ENCODE data around the gene PSME3IP1. TPM values are rescaled to one million over a fixed set of nuclear protein-coding genes. Genes with fewer than 3 reads are reported as not detected.

PSME3IP1 gene
- total RNA-seq, 3 donors from 2014 or later = 97.9 to 138 (median 114) TPM

DNA sequence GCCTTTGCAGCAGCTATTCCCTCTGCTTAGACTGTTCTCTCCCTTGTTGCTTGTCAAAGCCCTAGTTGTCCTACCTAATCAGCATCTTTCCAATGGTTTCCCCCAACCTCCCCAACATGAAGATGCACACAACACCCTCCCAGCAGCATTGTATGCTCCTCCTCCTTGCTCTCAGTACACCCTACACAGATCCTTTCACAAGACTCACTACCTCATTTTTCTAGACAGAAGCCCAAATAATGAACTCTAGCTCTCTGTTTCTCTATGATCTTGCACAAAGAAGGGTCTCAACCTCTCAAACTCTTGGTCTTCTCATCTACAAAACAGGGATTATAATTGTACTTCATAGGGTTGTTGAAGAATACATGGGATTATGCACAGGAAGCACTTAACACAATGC, 19.4 kb downstream of the PSME3IP1 start:
- intact Hi-C loops (cut with DNase I, micrococcal nuclease) = loop anchor here in 1 of 2 donors (10.0 kb wide), 1 partner anchor 82 kb away; no protein-coding TSS in a partner anchor

DNA sequence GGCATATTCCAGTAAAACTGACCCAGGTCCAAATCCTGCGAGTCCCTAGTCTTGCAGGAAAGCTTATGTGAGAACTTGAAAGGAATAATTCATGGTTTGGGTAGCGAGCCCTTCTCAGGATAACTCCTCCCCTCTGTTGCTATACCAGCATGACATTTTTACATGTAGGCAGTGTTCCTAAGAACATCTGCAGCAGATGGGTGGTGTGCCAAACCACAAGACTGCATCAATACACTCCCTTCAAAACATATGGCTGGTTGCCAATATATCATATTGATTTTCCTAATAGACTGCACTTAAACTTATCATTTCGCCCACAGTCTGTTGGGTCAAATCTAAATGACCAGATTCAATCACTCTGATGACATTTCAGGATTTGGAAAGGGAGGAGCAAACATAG, 19.9 kb downstream of the PSME3IP1 start:
- no peak for ATAC-seq
- H3K4me1 ChIP-seq (ENCODE audit: low read depth) = peaks cover under 1% of the 10 kb centered on the region
- TF ChIP-seq, protein P1, sequence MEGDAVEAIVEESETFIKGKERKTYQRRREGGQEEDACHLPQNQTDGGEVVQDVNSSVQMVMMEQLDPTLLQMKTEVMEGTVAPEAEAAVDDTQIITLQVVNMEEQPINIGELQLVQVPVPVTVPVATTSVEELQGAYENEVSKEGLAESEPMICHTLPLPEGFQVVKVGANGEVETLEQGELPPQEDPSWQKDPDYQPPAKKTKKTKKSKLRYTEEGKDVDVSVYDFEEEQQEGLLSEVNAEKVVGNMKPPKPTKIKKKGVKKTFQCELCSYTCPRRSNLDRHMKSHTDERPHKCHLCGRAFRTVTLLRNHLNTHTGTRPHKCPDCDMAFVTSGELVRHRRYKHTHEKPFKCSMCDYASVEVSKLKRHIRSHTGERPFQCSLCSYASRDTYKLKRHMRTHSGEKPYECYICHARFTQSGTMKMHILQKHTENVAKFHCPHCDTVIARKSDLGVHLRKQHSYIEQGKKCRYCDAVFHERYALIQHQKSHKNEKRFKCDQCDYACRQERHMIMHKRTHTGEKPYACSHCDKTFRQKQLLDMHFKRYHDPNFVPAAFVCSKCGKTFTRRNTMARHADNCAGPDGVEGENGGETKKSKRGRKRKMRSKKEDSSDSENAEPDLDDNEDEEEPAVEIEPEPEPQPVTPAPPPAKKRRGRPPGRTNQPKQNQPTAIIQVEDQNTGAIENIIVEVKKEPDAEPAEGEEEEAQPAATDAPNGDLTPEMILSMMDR (IDR thresholded peaks at IDR 0.05) = no peak
- no peaks in the 10 kb centered on the region for H3K9me3 ChIP-seq
- no peak for DNase-seq
- H3K36me3 ChIP-seq (ENCODE audit: low read depth) = peaks cover 3% of the 10 kb centered on the region
- H3K4me3 ChIP-seq = no peak overlapping the region
- intact Hi-C loops (cut with DNase I, micrococcal nuclease) = loop anchor here in 1 of 2 donors (10.0 kb wide), 1 partner anchor 81 kb away; no protein-coding TSS in a partner anchor

More for the DNA sequence above, 19.4 kb downstream of the PSME3IP1 start:
- no peak for ATAC-seq
- Histone ChIP-seq H3K36me3 (ENCODE audit: low read depth) (peaks cover 3% of the 10 kb centered on the region), H3K9me3 (no peaks in the 10 kb centered on the region), H3K4me3 (no peak overlapping the region), H3K4me1 (ENCODE audit: low read depth) (no peaks in the 10 kb centered on the region)
- no peak for DNase-seq
- TF ChIP-seq, protein P1 (IDR thresholded peaks at IDR 0.05) = no peak

DNA sequence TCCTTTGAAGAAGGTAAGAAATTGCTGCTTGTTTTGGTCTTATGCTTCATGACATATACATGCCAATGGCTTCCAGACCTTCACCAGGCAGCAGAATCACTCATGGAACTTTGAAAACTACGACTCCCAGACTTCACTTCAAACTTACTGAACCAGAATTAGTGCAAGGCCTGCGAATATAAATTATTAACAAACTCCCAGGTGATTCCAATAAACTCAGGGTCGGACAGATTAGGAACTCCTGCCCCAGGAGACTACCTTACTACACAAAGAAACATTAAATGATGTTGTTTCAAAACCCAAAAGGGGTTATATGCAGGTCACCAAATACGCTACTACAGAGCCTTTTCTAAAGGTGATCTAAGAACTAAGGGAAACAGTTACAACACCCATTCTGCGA, 20.4 kb downstream of the PSME3IP1 start:
- DNase-seq (no peak), ATAC-seq (no peak)
- H3K9me3 ChIP-seq = no peaks in the 10 kb centered on the region
- peaks cover 3% of the 10 kb centered on the region for H3K36me3 ChIP-seq (ENCODE audit: low read depth)
- intact Hi-C loops (cut with DNase I, micrococcal nuclease) = loop anchor here in 1 of 2 donors (10.0 kb wide), 1 partner anchor 81 kb away; no protein-coding TSS in a partner anchor
- TF ChIP-seq, protein P1 (IDR thresholded peaks at IDR 0.05) = no peak
- peaks cover 4% of the 10 kb centered on the region for H3K4me1 ChIP-seq (ENCODE audit: low read depth)
- no peak overlapping the region for H3K4me3 ChIP-seq

DNA sequence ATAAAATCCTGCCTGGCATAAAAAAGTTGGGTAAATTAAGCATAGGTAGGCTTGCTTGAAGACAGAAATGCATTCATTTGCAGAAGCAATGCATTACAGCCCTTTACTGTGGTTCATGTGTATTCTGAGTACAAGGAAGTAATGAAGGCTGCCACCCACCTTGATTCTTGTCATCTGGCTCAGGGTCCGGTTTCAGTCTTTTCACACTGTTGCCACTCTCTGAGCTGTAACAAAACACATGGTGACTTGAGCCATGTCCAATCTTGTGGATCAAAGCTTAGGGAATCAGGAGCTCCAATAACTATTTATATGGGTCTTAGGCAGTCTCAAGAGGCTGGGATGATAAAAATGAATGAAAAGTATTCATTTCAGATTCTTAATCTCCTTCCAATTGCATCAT, 22.0 kb downstream of the PSME3IP1 start:
- Histone ChIP-seq H3K4me3 (no peak overlapping the region), H3K9me3 (no peaks in the 10 kb centered on the region), H3K4me1 (ENCODE audit: low read depth) (peaks cover 4% of the 10 kb centered on the region), H3K36me3 (ENCODE audit: low read depth) (peaks cover 3% of the 10 kb centered on the region)
- ATAC-seq = no peak
- TF ChIP-seq, protein P1 (IDR thresholded peaks at IDR 0.05) = no peak
- intact Hi-C loops (cut with DNase I, micrococcal nuclease) = loop anchor here in 1 of 2 donors (10.0 kb wide), 1 partner anchor 79 kb away; no protein-coding TSS in a partner anchor
- no peak for DNase-seq

DNA sequence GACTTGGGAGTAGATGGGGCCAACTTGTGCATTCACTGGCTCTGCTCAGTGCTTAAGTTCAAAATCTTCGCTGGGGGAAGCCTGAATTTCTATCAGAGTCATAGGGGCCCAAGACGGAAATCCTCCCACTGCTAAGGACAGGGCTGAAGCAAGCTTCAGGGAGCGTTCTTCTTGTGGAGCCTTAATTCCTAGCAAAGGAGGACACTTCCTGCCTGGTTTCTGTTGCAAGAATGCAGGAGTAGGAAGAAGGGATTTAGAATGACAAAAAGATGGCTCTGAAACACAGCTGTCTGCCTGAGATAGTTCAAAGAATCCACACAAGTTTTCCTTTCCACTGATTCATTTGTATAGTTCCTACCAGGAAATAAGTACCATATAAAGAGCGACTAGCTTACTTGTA, 26.4 kb downstream of the PSME3IP1 start:
- intact Hi-C loops (cut with DNase I, micrococcal nuclease) = no loop called here
- TF ChIP-seq, protein P1 (IDR thresholded peaks at IDR 0.05) = no peak
- peaks cover 3% of the 10 kb centered on the region for H3K36me3 ChIP-seq (ENCODE audit: low read depth)

DNA sequence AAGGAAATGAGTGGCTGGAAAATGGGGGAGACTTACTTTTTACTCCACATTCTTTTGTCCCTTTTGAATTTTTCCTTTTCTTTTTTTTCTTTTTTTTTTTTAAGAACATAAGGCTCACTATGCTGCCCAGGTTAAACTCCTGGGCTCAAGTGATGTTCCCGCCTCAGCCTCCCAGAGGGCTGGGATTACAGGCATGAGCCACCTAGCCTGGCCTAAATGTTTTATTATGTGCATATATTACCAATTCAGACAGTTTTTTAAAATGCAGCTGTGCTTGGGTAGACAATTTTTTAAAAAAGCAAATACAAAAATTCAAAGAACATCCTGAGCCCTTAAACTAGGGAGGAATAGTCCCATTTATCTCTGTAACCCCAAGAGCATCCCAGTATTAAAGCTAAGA, 28.3 kb downstream of the PSME3IP1 start:
- TF ChIP-seq, protein P1 (IDR thresholded peaks at IDR 0.05) = no peak
- intact Hi-C loops (cut with DNase I, micrococcal nuclease) = no loop called here
- H3K4me1 ChIP-seq (ENCODE audit: low read depth) = peaks cover 4% of the 10 kb centered on the region
- ATAC-seq (no peak), DNase-seq (no peak)
- no peak overlapping the region for H3K4me3 ChIP-seq
- H3K36me3 ChIP-seq (ENCODE audit: low read depth) = peaks cover 3% of the 10 kb centered on the region
- H3K9me3 ChIP-seq = no peaks in the 10 kb centered on the region

More for the DNA sequence above, 26.4 kb downstream of the PSME3IP1 start:
- ATAC-seq (no peak), DNase-seq (no peak)
- H3K4me3 ChIP-seq = no peak overlapping the region
- H3K4me1 ChIP-seq (ENCODE audit: low read depth) = peaks cover 4% of the 10 kb centered on the region
- H3K9me3 ChIP-seq = no peaks in the 10 kb centered on the region

Measured in mucosa of descending colon (tissue), 3 donors.